Measurements from ENCODE around the gene VAV2. TPM values are rescaled to one million over a fixed set of nuclear protein-coding genes. Genes with fewer than 3 reads are reported as not detected.

VAV2 gene
- polyA plus RNA-seq, 10 donors = 12.0 to 16.7 (median 14.3) TPM

DNA sequence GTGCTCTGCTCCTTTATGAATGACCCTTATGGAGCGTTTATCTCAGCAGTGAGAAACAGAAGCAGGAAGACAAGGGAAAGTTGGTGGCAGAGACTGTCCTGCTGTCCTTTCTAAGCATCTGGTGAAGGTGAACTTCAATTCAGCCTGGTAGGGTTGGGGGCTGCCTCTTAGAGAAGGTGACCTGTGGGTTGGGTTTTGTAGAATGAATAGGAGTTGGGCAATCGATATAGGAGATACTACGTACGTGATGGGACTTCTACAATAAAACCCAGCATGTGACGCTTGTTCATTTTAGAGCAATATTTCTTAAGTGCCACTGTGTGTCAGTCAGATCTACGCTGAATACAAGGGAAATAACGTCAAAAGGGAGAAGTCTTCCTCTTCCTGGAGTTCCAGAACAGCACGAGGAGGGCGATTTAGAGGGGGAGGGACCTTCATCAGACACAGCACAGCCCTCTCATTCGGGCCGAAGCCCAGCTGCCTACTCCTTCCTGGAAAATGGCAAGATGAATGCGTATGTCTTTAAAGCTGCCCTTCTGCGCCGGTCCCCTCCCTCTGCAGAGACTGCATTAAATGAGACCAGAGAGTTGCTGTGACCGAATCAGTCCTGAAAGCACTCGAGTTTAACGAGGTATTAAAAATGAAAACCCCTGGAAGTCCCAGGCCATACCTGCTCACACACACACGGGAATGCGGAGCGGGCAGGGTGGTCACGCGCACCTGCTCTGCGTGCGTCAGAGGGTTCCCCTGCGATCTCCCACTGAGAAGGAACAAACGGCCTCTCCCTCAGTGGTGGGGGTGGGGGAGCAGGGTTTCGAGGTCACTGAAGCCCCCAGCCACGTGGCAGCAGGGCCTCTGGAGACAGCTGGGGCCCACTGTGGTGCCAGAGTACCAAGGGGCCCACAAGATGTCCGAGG lies 168.7 kb downstream of the VAV2 start:
- no peak for DNase-seq

DNA sequence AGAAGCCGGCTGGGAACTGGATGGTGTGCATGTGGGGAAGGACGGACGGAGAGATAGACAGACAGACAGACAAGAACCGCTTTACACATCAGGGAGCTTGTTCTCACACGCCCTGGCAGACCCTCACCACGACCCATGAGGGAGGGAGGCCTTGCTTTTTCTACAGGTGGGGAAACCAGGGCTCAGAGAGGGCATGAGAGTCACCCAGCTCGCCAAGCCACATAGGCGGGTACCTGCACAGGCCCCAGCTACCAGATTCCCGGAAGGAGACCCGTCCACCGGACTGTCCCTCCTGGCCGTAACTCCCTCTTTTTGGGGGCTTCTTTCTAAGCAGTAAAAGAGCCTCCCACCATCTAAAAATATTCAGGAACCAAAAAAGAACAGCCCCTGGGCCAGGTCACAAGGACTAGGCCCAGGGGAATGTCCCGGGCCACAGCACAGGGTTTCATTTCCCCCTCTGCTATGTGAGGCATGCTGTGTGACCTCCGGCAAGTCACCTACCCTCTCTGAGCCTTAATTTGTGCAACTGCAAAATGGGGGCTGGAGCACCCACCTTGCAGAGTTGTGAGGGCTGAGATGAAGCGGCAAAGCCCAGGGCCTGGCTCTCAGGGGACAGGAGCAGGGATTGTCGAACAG lies 169.6 kb downstream of the VAV2 start:
- no peak for DNase-seq

DNA sequence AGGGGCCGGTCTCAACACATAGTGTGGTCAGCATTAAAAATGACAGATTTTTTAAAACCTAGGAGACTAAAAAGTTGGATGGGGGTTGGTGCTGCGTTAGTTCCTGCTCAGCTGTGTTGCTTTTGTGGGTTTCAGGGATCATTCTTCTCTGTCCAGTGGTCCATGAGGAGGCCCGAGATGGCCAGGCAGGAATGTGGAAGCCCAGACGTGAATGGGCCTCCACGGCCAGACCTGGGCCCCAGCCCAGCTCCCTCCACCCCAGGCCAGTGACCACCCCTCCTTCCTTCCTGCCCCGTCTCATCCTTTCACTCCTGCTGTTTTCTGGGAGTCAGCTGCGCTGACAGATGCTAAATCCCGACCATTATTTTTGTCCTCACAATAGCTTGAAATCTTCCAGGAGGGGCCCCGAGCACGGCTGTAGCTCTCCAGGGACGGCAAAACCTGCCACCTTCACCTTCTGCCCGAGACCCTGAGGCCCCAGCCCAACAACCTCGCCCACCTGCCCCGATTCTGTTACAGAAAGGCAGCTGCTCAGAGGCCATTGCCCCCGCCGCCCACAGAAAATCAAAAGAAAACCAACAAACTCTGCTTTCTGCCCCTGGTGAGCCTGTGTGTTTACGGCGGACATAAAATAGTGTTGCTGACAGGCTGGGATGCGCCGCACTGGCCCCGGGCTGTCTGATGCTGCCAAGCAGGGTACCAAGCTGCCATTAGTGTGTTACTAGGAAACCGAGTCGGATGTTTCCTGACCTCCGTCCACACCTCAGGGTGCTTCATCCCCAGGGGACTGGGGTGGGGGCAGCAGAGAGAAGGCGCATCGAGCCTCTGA lies 170.3 kb downstream of the VAV2 start:
- DNase-seq = peak in 1 of 3 donors; percentile 56

DNA sequence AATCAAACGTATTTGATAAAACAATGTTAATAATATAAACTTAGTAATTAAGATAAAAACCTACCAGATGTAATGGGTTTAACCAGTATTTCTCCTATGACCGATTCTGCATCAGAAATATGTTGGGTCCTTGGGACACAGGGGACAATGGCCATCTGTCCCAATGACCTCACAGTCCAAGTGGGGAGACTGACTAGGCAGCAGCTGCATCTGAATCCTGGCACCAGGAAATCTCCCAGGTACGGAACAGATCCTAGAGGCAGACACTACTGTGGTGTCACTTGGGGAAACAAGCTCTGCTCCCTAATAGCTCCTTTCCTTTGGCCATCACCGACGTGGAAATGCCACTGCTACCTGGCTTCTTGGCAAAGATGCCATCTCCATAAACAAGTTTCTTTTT lies 172.2 kb downstream of the VAV2 start:
- no peak for DNase-seq

- no peak for DNase-seq
Observed at GRCh38 chr9:133818444-133818843, 173.7 kb downstream of the VAV2 start.

DNA sequence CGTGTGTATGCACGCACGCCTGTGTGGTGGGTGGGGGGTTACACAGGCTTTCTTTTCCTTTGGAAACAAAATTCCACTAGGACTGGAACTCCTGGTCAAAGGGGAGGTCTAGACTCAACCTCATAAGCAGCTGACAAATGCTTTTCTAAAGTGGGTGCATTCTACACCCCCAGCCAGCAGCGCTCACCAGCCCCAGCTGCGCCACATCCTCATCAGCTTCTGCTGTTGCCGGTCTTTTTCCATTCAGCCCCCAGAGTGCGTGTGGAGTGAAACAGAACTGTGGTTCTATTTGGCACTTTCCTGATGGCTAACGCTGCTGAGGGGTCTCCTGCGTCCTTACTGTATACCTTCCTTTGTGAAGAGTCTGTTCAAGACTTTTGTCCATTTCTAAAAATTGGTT lies 176.3 kb downstream of the VAV2 start:
- no peak for DNase-seq

- DNase-seq = peak in 2 of 3 donors; percentile 34 to 52
Observed at GRCh38 chr9:133814586-133815208, 177.4 kb downstream of the VAV2 start.

GRCh38 chr9:133813749-133814585 lies 178.2 kb downstream of the VAV2 start:
- peak; percentile 38 to 77 (median 58) for DNase-seq

- DNase-seq = no peak
Observed at GRCh38 chr9:133812941-133813748, 179.0 kb downstream of the VAV2 start.

DNA sequence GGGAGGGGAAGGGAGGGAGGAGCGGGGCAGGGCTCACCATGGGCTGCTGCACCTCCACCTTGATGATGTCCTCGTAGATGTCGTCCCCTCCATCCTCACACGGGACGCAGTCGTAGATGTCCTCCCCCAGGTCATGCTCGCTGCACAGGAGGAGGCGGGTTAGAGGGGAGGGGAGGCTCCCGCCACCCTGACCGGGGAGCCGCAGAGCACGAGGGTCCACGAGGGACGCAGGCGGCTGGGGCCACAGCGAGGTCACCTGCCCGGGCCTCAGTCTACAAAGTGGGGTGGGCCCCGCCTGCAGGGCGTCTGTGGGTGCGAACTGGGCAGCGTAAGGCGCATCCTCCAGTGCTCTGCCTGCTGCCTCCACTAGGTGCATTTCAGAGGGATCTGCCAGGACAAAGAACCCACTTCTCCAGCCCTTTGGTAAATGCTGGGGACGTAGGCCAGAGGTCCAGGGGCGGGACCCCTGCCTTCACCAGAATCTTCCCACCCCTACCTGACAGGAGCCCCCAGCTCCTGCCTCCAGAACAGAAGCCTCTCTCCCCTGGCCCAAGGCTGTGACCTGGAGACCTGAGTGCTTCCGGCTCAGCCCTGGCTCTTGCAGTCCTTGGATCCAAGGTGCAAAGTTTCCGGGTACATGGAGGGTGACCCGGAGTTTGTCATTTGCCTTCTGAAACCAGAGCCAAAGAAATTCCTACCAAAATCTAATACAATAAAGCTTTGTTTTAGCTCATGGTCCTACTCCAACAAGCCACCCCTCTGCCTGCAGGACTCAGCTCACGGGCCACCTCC lies 179.9 kb downstream of the VAV2 start:
- DNase-seq = no peak

DNA sequence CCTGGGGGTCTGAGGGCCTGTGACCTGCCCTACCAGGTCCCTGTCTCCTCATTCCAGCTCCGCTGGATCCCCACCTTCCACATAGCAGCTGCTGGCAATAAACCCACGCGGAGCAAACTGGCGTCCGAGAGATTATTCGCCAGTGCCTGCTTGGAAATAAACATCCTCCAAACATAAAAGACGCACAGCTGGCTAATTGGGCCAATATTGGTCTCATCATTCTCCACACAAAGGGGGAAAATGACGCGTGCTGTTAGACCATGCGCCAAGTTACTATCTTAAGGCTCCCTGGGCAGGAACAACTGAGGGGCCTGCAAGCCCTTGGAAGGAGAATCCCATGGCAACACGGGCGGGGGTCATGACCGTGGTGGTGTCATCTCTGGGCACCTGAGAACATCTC lies 180.7 kb downstream of the VAV2 start:
- DNase-seq = no peak

- DNase-seq = no peak
Observed at GRCh38 chr9:133810556-133811195, 181.4 kb downstream of the VAV2 start.

GRCh38 chr9:133809335-133809734 lies 182.8 kb downstream of the VAV2 start:
- no peak for DNase-seq

GRCh38 chr9:133807818-133808217 lies 184.3 kb downstream of the VAV2 start:
- no peak for DNase-seq

DNA sequence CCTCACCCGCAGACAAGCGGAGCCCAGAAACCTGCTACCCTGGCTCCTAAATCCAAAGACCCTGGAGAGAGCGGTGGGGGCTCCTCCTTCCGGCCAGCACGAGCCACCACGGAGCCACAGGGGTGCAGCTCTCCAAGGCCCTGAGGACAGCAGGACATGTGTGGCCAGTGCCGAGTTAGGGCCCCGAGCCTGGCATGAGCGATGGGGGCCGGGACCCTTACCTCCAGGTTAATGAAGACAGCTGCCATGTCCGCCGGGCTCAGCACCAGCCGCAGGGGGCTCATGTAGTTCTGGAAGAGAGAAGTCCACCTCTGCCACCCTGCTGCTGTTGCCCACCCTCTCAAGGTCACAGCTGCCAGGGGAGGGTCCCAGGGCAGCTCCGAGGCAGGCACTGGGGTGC lies 185.1 kb downstream of the VAV2 start:
- DNase-seq = no peak

- DNase-seq = no peak
Observed at GRCh38 chr9:133806623-133807010, 185.5 kb downstream of the VAV2 start.

DNA sequence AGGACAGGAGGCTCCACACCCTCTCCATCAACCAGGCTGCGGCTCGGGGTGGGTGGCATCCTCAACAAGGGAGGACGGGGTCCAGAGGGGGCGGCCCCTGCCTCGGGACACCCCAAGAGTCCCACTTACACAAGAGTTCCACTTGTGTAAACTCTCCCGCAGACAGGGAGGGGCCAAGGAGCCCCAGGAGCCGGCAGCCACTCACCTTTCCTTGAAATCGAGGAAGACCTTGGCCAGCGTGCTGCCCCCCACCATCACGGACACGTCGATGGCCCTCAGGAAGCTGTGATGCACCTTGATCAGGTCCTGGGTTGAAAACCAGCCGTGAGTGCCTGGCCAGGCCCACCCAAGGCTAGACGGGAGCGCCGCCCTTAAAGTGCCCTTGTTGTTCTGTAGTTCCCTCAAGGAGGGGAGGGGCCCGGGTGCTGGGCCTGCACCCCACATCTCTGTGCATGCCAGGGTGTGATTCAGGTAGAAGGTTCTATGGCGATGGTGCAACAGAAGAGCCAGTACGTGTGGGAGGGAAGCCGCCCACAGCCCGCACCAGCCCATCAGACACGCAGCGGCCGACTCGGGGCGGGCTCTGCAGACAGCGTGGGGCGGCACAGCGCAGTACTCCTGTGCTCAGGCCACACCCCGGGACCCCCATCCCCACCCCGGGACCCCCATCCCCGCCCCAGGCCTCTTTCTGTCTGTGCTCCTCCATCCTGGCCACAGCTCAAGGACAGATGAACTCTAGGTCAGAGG lies 186.1 kb downstream of the VAV2 start:
- DNase-seq = no peak

DNA sequence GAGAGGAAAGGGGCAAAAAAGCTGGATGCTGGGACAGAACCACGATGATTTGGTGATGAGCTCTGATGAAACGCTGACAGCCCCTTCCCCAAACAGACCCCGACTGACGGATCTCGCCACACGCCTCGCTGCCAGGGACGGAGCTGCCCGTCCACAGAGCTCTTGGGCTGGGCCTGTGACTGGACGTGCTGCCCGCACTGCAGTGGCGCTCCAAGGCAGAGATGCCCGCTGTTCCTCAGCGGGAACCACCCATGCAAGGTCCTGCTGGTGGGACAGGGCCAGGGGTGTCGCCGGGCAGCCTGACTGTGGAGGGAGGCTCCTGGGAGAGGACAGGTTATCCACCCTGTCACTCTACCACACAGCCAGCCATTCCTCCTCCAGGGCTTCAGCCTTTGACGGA lies 187.9 kb downstream of the VAV2 start:
- DNase-seq = no peak
